Fibroblast of the aortic adventitia (primary cell): ENCODE results near the gene KCNJ6. TPM values are rescaled to one million over a fixed set of nuclear protein-coding genes. Genes with fewer than 3 reads are reported as not detected.

Source experiments
- DNase-seq: peaks from one replicate; pipeline ENCODE4 v3.0.0-alpha.2; 2010; ENCODE audit warnings: low read depth
- H3K4me3 ChIP-seq: 2 replicates; pipeline ENCODE4 v1.5.1; 2011; ENCODE audit warnings: low read depth, mild to moderate bottlenecking, control low read depth, low read length, moderate library complexity
- CTCF ChIP-seq: IDR thresholded peaks from 2 replicates; pipeline ENCODE4 v1.5.1; 2011; ENCODE audit warnings: mild to moderate bottlenecking, low read length, control low read depth, inconsistent platforms; ENCODE audit not compliant: insufficient read depth
- total RNA-seq: library from RNA; depleted of rRNA; stranded (reverse); fragments of >200 nt; gene quantifications from 2 replicates; pipeline ENCODE4 v1.2.3, GENCODE V29; 2012; ENCODE audit warnings: low replicate concordance

Gene KCNJ6
- total RNA-seq, 1 donor, result under 0.01 TPM

- DNase-seq, result no peak
- no peak overlapping the region for H3K4me3 ChIP-seq
- TF ChIP-seq CTCF, result no peak
These were observed 54.7 kb downstream of the KCNJ6 start for GRCh38 chr21:37861561-37861960.

GRCh38 chr21:37860416-37860815 is 55.8 kb downstream of the KCNJ6 start:
- TF ChIP-seq CTCF, result no peak
- no peak overlapping the region for H3K4me3 ChIP-seq
- no peak for DNase-seq

GRCh38 chr21:37855647-37856625 is 60.3 kb downstream of the KCNJ6 start:
- no peak for TF ChIP-seq CTCF
- no peak overlapping the region for H3K4me3 ChIP-seq
- peak; percentile 22 for DNase-seq

GRCh38 chr21:37855271-37855646 is 61.0 kb downstream of the KCNJ6 start:
- DNase-seq, result no peak
- H3K4me3 ChIP-seq, result no peak overlapping the region
- TF ChIP-seq CTCF, result no peak

GRCh38 chr21:37849506-37850102 is 66.7 kb downstream of the KCNJ6 start:
- H3K4me3 ChIP-seq, result no peak overlapping the region
- peak; percentile 73 for DNase-seq
- TF ChIP-seq CTCF, result no peak

- peak; percentile 73 for DNase-seq
These were observed 67.4 kb downstream of the KCNJ6 start for GRCh38 chr21:37848721-37849490.

More at GRCh38 chr21:37848721-37849490, 67.4 kb downstream of the KCNJ6 start:
- no peak overlapping the region for H3K4me3 ChIP-seq
- TF ChIP-seq CTCF, result no peak
